Cardiac muscle cell (in vitro differentiated cells and primary cell): ENCODE measurements around the gene MGMT. TPM values are rescaled to one million over a fixed set of nuclear protein-coding genes. Genes with fewer than 3 reads are reported as not detected.

Experiments used
- DNase-seq, 2 donors: peaks; one replicate each; pipeline versions ENCODE4 v3.0.0 to v3.0.0-alpha.2; 2010 to 2017; ENCODE audit warnings: low read depth in 1 of 2, low spot score in 1 of 2
- H3K27ac ChIP-seq: fragments of 200-600 bp; sonication (generic); 2 replicates; pipeline ENCODE4 v1.5.1; 2016
- H3K27me3 ChIP-seq: fragments of 200-600 bp; sonication (generic); 2 replicates; pipeline ENCODE4 v1.6.0; 2016; ENCODE audit warnings: control low read depth
- H3K36me3 ChIP-seq: fragments of 200-600 bp; sonication (generic); 2 replicates; pipeline ENCODE4 v1.5.1; 2016; ENCODE audit warnings: control low read depth
- H3K4me1 ChIP-seq: fragments of 200-600 bp; sonication (generic); 2 replicates; pipeline ENCODE4 v1.8.1; 2017; ENCODE audit warnings: low read depth, mild to moderate bottlenecking, mixed run types
- H3K4me3 ChIP-seq: fragments of 200-600 bp; sonication (generic); 2 replicates; pipeline ENCODE4 v1.5.1; 2016; ENCODE audit warnings: mild to moderate bottlenecking
- H3K9me3 ChIP-seq: fragments of 200-600 bp; sonication (generic); 2 replicates; pipeline ENCODE4 v1.5.1; 2017; ENCODE audit warnings: low read depth, mild to moderate bottlenecking, control low read depth
- CTCF ChIP-seq: IDR thresholded peaks from 2 replicates; pipeline ENCODE4 v1.5.1; 2012; ENCODE audit warnings: low read depth, mild to moderate bottlenecking, low read length
- polyA plus RNA-seq: library from polyadenylated mRNA; unstranded; fragments of >200 nt; fragmentation: Nextera tagmentation; extraction: Ambion mirVana; gene quantifications from 2 replicates; pipeline ENCODE4 v1.2.1, GENCODE V29; 2016
- total RNA-seq: library from RNA; depleted of rRNA; stranded (reverse); fragments of >200 nt; gene quantifications from 2 replicates; pipeline ENCODE4 v1.2.3, GENCODE V29; 2016

The MGMT gene
- total and polyA plus RNA-seq, 2 experiments from 2014 or later: 21.8 to 28.0 TPM

- Histone ChIP-seq H3K4me3 (no peak overlapping the region), H3K36me3 (no peaks in the 10 kb centered on the region), H3K27ac (no peak overlapping the region), H3K27me3 (no peaks in the 10 kb centered on the region), H3K9me3 (no peaks in the 10 kb centered on the region), H3K4me1 (no peaks in the 10 kb centered on the region)
- TF ChIP-seq CTCF: no peak
- DNase-seq: no peak
These were observed 42.1 kb downstream of the MGMT start for GRCh38 chr10:129509155-129509554.

GRCh38 chr10:129509835-129510234, 42.8 kb downstream of the MGMT start:
- H3K27me3 ChIP-seq: no peaks in the 10 kb centered on the region
- no peaks in the 10 kb centered on the region for H3K4me1 ChIP-seq
- no peaks in the 10 kb centered on the region for H3K36me3 ChIP-seq
- H3K27ac ChIP-seq: no peak overlapping the region
- no peak for DNase-seq
- no peak overlapping the region for H3K4me3 ChIP-seq
- no peaks in the 10 kb centered on the region for H3K9me3 ChIP-seq
- TF ChIP-seq CTCF: no peak

GRCh38 chr10:129511086-129511485, 44.0 kb downstream of the MGMT start:
- no peak overlapping the region for H3K27ac ChIP-seq
- no peak for DNase-seq
- TF ChIP-seq CTCF: no peak

GRCh38 chr10:129511758-129512157, 44.7 kb downstream of the MGMT start:
- TF ChIP-seq CTCF: no peak
- H3K27me3 ChIP-seq: no peaks in the 10 kb centered on the region
- no peaks in the 10 kb centered on the region for H3K9me3 ChIP-seq
- no peaks in the 10 kb centered on the region for H3K36me3 ChIP-seq
- H3K4me1 ChIP-seq: no peaks in the 10 kb centered on the region
- no peak overlapping the region for H3K27ac ChIP-seq
- H3K4me3 ChIP-seq: no peak overlapping the region
- no peak for DNase-seq

More at GRCh38 chr10:129511086-129511485, 44.0 kb downstream of the MGMT start:
- no peaks in the 10 kb centered on the region for H3K27me3 ChIP-seq
- no peaks in the 10 kb centered on the region for H3K4me1 ChIP-seq
- no peaks in the 10 kb centered on the region for H3K9me3 ChIP-seq
- H3K36me3 ChIP-seq: no peaks in the 10 kb centered on the region
- H3K4me3 ChIP-seq: no peak overlapping the region

- DNase-seq: no peak
- no peaks in the 10 kb centered on the region for H3K9me3 ChIP-seq
- H3K27me3 ChIP-seq: no peaks in the 10 kb centered on the region
- H3K27ac ChIP-seq: no peak overlapping the region
- H3K36me3 ChIP-seq: no peaks in the 10 kb centered on the region
- no peak overlapping the region for H3K4me3 ChIP-seq
- no peak for TF ChIP-seq CTCF
- H3K4me1 ChIP-seq: no peaks in the 10 kb centered on the region
These were observed 46.3 kb downstream of the MGMT start for GRCh38 chr10:129513312-129513711.
